Thymus (tissue), 11 donors: Measurements from ENCODE around the gene LDLR. TPM values are rescaled to one million over a fixed set of nuclear protein-coding genes. Genes with fewer than 3 reads are reported as not detected.

Experiments used
- DNase-seq, 9 donors: peaks; one replicate each; pipeline ENCODE4 v3.0.0-alpha.2; 2013; ENCODE audit warnings: low spot score in 9 of 9, low read depth in 6 of 9, missing footprints in 1 of 9
- H3K27ac ChIP-seq, 2 donors: one replicate each; pipeline ENCODE4 v1.5.1; 2013; ENCODE audit warnings: control low read depth in 1 of 2, low read depth in 1 of 2, low read length in 1 of 2, mild to moderate bottlenecking in 1 of 2, moderate library complexity in 1 of 2
- H3K27me3 ChIP-seq, 2 donors: one replicate each; pipeline ENCODE4 v1.5.1; 2013; ENCODE audit warnings: low read length in 1 of 2; ENCODE audit not compliant: control insufficient read depth in 2 of 2, insufficient read depth in 1 of 2
- H3K36me3 ChIP-seq, 2 donors: one replicate each; pipeline ENCODE4 v1.5.1; 2013; ENCODE audit warnings: low read length in 1 of 2, mild to moderate bottlenecking in 1 of 2, moderate library complexity in 1 of 2; ENCODE audit not compliant: control insufficient read depth in 2 of 2, insufficient read depth in 2 of 2
- H3K4me1 ChIP-seq, 2 donors: one replicate each; pipeline ENCODE4 v1.5.1; 2013; ENCODE audit warnings: low read length in 2 of 2; ENCODE audit not compliant: control insufficient read depth in 2 of 2, insufficient read depth in 2 of 2
- H3K4me3 ChIP-seq, 2 donors: one replicate each; pipeline ENCODE4 v1.5.1; 2013; ENCODE audit warnings: low read length in 2 of 2, control low read depth in 1 of 2, mild to moderate bottlenecking in 1 of 2
- H3K9me3 ChIP-seq, 2 donors: one replicate each; pipeline ENCODE4 v1.5.1; 2013; ENCODE audit warnings: low read length in 1 of 2, mild to moderate bottlenecking in 1 of 2; ENCODE audit not compliant: control insufficient read depth in 2 of 2, insufficient read depth in 1 of 2
- WGBS: extraction: QIAGEN DNeasy Blood & Tissue Kit; methylation state at CpG from one replicate; pipeline ENCODE4 v1.1.7; 2013; 5-methylcytosine and 5-hydroxymethylcytosine counted together
- polyA plus RNA-seq: library from polyadenylated mRNA; stranded (reverse); fragments of 200-250 nt; gene quantifications from one replicate; pipeline ENCODE4 v1.2.3, GENCODE V29; 2013
- total RNA-seq: library from RNA; stranded (reverse); fragments of 120-200 nt; gene quantifications from one replicate; pipeline ENCODE4 v1.2.4, GENCODE V29; 2013
- donor health status: healthy.

LDLR gene
- total and polyA plus RNA-seq, 2 donors, result 7.0 to 7.5 TPM

GRCh38 chr19:11105014-11105636, 15.9 kb downstream of the LDLR start:
- H3K27ac ChIP-seq, result no peak overlapping the region
- no peaks in the 10 kb centered on the region for H3K9me3 ChIP-seq
- H3K36me3 ChIP-seq, result peaks cover 35 to 85% of the 10 kb centered on the region in 2 donors
- no peaks in the 10 kb centered on the region for H3K27me3 ChIP-seq
- H3K4me1 ChIP-seq, result no peaks in the 10 kb centered on the region
- WGBS, result 98% methylated on average over 36 of the region's 36 CpGs
- no peak for DNase-seq
- no peak overlapping the region for H3K4me3 ChIP-seq

- Histone ChIP-seq H3K27me3 (no peaks in the 10 kb centered on the region), H3K9me3 (no peaks in the 10 kb centered on the region), H3K27ac (no peak overlapping the region), H3K4me1 (no peaks in the 10 kb centered on the region), H3K4me3 (no peak overlapping the region), H3K36me3 (peaks cover 39 to 84% of the 10 kb centered on the region in 2 donors)
- WGBS, result 98% methylated on average over 13 of the region's 13 CpGs
- DNase-seq, result no peak
These were observed 17.2 kb downstream of the LDLR start for GRCh38 chr19:11106477-11106876.

GRCh38 chr19:11108746-11109145, 19.5 kb downstream of the LDLR start:
- no peak overlapping the region for H3K27ac ChIP-seq

GRCh38 chr19:11111117-11111770, 22.0 kb downstream of the LDLR start:
- H3K9me3 ChIP-seq, result no peaks in the 10 kb centered on the region
- H3K4me1 ChIP-seq, result no peaks in the 10 kb centered on the region
- 95% methylated on average over 15 of the region's 15 CpGs for WGBS
- no peaks in the 10 kb centered on the region for H3K27me3 ChIP-seq
- no peak overlapping the region for H3K27ac ChIP-seq
- DNase-seq, result no peak
- H3K4me3 ChIP-seq, result no peak overlapping the region
- H3K36me3 ChIP-seq, result peaks cover 47 to 81% of the 10 kb centered on the region in 2 donors

More at GRCh38 chr19:11108746-11109145, 19.5 kb downstream of the LDLR start:
- Histone ChIP-seq H3K9me3 (no peaks in the 10 kb centered on the region), H3K27me3 (no peaks in the 10 kb centered on the region), H3K4me1 (no peaks in the 10 kb centered on the region), H3K36me3 (peaks cover 48 to 82% of the 10 kb centered on the region in 2 donors), H3K4me3 (no peak overlapping the region)
- WGBS, result 98% methylated on average over 6 of the region's 6 CpGs
- DNase-seq, result no peak

- Histone ChIP-seq H3K4me3 (no peak overlapping the region), H3K27ac (no peak overlapping the region), H3K4me1 (no peaks in the 10 kb centered on the region), H3K27me3 (no peaks in the 10 kb centered on the region), H3K9me3 (no peaks in the 10 kb centered on the region), H3K36me3 (peaks cover 44 to 81% of the 10 kb centered on the region in 2 donors)
- 91% methylated on average over 8 of the region's 8 CpGs for WGBS
- DNase-seq, result no peak
These were observed 22.5 kb downstream of the LDLR start for GRCh38 chr19:11111771-11112144.

- 98% methylated on average over 27 of the region's 27 CpGs for WGBS
- peaks cover 41 to 83% of the 10 kb centered on the region in 2 donors for H3K36me3 ChIP-seq
- no peak for DNase-seq
- H3K27ac ChIP-seq, result no peak overlapping the region
- H3K4me3 ChIP-seq, result no peak overlapping the region
- H3K27me3 ChIP-seq, result no peaks in the 10 kb centered on the region
- no peaks in the 10 kb centered on the region for H3K9me3 ChIP-seq
- no peaks in the 10 kb centered on the region for H3K4me1 ChIP-seq
These were observed 24.0 kb downstream of the LDLR start for GRCh38 chr19:11113140-11113708.

GRCh38 chr19:11115042-11115441, 25.8 kb downstream of the LDLR start:
- no peaks in the 10 kb centered on the region for H3K9me3 ChIP-seq
- H3K4me3 ChIP-seq, result no peak overlapping the region
- H3K27me3 ChIP-seq, result no peaks in the 10 kb centered on the region
- DNase-seq, result no peak
- H3K36me3 ChIP-seq, result peaks cover 48 to 82% of the 10 kb centered on the region in 2 donors
- WGBS, result 97% methylated on average over 5 of the region's 5 CpGs
- no peak overlapping the region for H3K27ac ChIP-seq
- no peaks in the 10 kb centered on the region for H3K4me1 ChIP-seq

- H3K4me3 ChIP-seq, result no peak overlapping the region
- no peak overlapping the region for H3K27ac ChIP-seq
- DNase-seq, result no peak
- no peaks in the 10 kb centered on the region for H3K27me3 ChIP-seq
- 85% methylated on average over 11 of the region's 11 CpGs for WGBS
- H3K9me3 ChIP-seq, result no peaks in the 10 kb centered on the region
- peaks cover 53 to 84% of the 10 kb centered on the region in 2 donors for H3K36me3 ChIP-seq
- no peaks in the 10 kb centered on the region for H3K4me1 ChIP-seq
These were observed 26.7 kb downstream of the LDLR start for GRCh38 chr19:11115895-11116446.

GRCh38 chr19:11116507-11116906, 27.2 kb downstream of the LDLR start:
- WGBS, result 92% methylated on average over 9 of the region's 9 CpGs
- Histone ChIP-seq H3K9me3 (no peaks in the 10 kb centered on the region), H3K27me3 (no peaks in the 10 kb centered on the region), H3K36me3 (peaks cover 55 to 84% of the 10 kb centered on the region in 2 donors), H3K4me1 (no peaks in the 10 kb centered on the region), H3K27ac (no peak overlapping the region), H3K4me3 (no peak overlapping the region)
- DNase-seq, result no peak
